CD8-positive, alpha-beta memory T cell (primary cell): Measurements from ENCODE around the gene MCTP2. TPM values are rescaled to one million over a fixed set of nuclear protein-coding genes. Genes with fewer than 3 reads are reported as not detected.
"Not testable (repeated sequence)": the region's sequence is repeated elsewhere in the genome, so short reads cannot be mapped to it uniquely, and the experiment has no call there.

Experiments used
- CTCF ChIA-PET: fragments of 350-600 bp; sonication (Branson Sonifier 250); formaldehyde crosslinking; loops from one replicate; lab custom pipeline; 2021; ENCODE audit warnings: antibody characterized with exemption; lab: Charles Lee
- POLR2A ChIA-PET: fragments of 350-600 bp; sonication (Branson Sonifier 250); formaldehyde crosslinking; loops from one replicate; lab custom pipeline; 2021; ENCODE audit warnings: antibody characterized with exemption; lab: Charles Lee
- DNase-seq, 5 donors: peaks; one replicate each; pipeline versions ENCODE4 v3.0.0 to v3.0.0-alpha.2; 2020 to 2022; ENCODE audit warnings: mixed read lengths in 1 of 5
- H3K27ac ChIP-seq: one replicate; pipeline ENCODE4 v1.7.0; 2013; ENCODE audit warnings: low read depth, mild to moderate bottlenecking, low read length, moderate library complexity
- H3K27me3 ChIP-seq: 2 replicates; pipeline ENCODE4 v1.7.0; 2013; ENCODE audit warnings: low read length, mild to moderate bottlenecking; ENCODE audit not compliant: insufficient read depth, poor library complexity, severe bottlenecking
- H3K36me3 ChIP-seq: 2 replicates; pipeline ENCODE4 v1.7.0; 2013; ENCODE audit warnings: mild to moderate bottlenecking, low read length, moderate library complexity; ENCODE audit not compliant: insufficient read depth
- H3K4me1 ChIP-seq: 2 replicates; pipeline ENCODE4 v1.7.0; 2013; ENCODE audit warnings: mild to moderate bottlenecking, low read length, moderate library complexity; ENCODE audit not compliant: insufficient read depth
- H3K4me3 ChIP-seq: 2 replicates; pipeline ENCODE4 v1.7.0; 2013; ENCODE audit warnings: mild to moderate bottlenecking, low read length
- H3K9me3 ChIP-seq: 2 replicates; pipeline ENCODE4 v1.7.0; 2013; ENCODE audit warnings: mild to moderate bottlenecking, low read length
- H3K27ac Mint-ChIP-seq, 8 donors: one replicate each; pipeline ENCODE4 v1.8.0; 2020 to 2021; ENCODE audit warnings: mixed read lengths in 8 of 8, mild to moderate bottlenecking in 6 of 8, inconsistent platforms in 3 of 8, moderate library complexity in 3 of 8
- H3K27me3 Mint-ChIP-seq, 2 donors: one replicate each; pipeline ENCODE4 v1.8.0; 2020 to 2021; ENCODE audit warnings: mixed read lengths in 2 of 2, mild to moderate bottlenecking in 1 of 2, moderate library complexity in 1 of 2
- H3K36me3 Mint-ChIP-seq, 3 donors: one replicate each; pipeline ENCODE4 v1.8.0; 2020 to 2021; ENCODE audit warnings: mixed read lengths in 3 of 3, inconsistent platforms in 1 of 3, mild to moderate bottlenecking in 1 of 3
- H3K4me1 Mint-ChIP-seq, 3 donors: one replicate each; pipeline ENCODE4 v1.8.0; 2020 to 2021; ENCODE audit warnings: mixed read lengths in 3 of 3, inconsistent platforms in 1 of 3, mild to moderate bottlenecking in 1 of 3
- H3K4me3 Mint-ChIP-seq, 7 donors: one replicate each; pipeline ENCODE4 v1.8.0; 2020 to 2021; ENCODE audit warnings: mixed read lengths in 7 of 7, mild to moderate bottlenecking in 6 of 7, moderate library complexity in 4 of 7, inconsistent platforms in 2 of 7
- H3K9me3 Mint-ChIP-seq, 5 donors: one replicate each; pipeline ENCODE4 v1.8.0; 2020 to 2022; ENCODE audit warnings: mixed read lengths in 5 of 5, mild to moderate bottlenecking in 3 of 5, moderate library complexity in 2 of 5, inconsistent platforms in 1 of 5
- polyA plus RNA-seq: library from polyadenylated mRNA; unstranded; fragments of 300-500 nt; fragmentation: Illumina TruSeq; gene quantifications from one replicate; pipeline ENCODE4 v1.2.3, GENCODE V29; 2021
- total RNA-seq, 2 experiments: library from RNA; stranded (reverse); gene quantifications; one replicate each; pipeline ENCODE4 v1.2.3, GENCODE V29; 2021

Gene MCTP2
- total and polyA plus RNA-seq, 3 experiments from 2014 or later, result 13.6 to 17.0 (median 16.5) TPM

- H3K27ac ChIP-seq, result no peak overlapping the region
- no peak overlapping the region for H3K4me3 ChIP-seq
- ChIA-PET CTCF (no interaction called here), POLR2A (no interaction called here)
- Mint-ChIP-seq H3K27me3 (peaks cover 0 to 3% of the 10 kb centered on the region in 2 donors), H3K9me3 (peaks cover 6 to 14% (median 11%) of the 10 kb centered on the region in 5 donors), H3K36me3 (peaks cover 36 to 73% (median 72%) of the 10 kb centered on the region in 3 donors), H3K4me1 (no peaks in the 10 kb centered on the region), H3K4me3 (no peak overlapping the region), H3K27ac (no peak overlapping the region)
- no peak for DNase-seq
- H3K36me3 ChIP-seq, result peaks cover 9% of the 10 kb centered on the region
- no peaks in the 10 kb centered on the region for H3K27me3 ChIP-seq
- H3K9me3 ChIP-seq, result no peaks in the 10 kb centered on the region
- no peaks in the 10 kb centered on the region for H3K4me1 ChIP-seq
Measured at GRCh38 chr15:94478763-94479162, 247.4 kb downstream of the MCTP2 start.

DNA sequence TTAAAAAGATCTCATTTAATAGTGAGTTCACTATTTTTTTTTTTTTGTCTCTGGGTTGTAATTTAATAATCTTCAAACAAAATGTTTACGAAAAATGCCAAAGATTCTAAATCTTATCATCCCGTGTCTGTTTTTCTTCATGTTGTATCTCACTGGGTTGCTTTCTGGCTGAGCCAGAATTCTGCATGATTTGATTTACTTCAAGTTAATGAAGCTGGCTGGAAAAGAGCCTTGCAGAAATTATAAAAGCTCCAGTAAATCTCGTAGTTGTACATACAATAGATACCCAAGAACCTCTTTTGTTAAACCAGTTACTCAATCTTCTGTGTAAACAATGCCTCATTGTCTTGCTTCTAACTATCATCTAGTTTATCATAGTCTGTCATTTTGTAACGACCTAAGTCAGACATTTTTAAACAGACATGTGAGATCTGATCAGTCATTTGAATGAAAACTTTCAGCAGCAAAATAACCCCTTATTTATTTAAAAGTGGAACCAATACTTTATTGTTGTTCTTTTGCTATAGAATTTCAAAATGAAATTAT is 249.0 kb downstream of the MCTP2 start:
- H3K4me3 Mint-ChIP-seq, result no peak overlapping the region
- peaks cover 33 to 67% (median 59%) of the 10 kb centered on the region in 3 donors for H3K36me3 Mint-ChIP-seq
- peaks cover 0 to 3% of the 10 kb centered on the region in 2 donors for H3K27me3 Mint-ChIP-seq
- CTCF ChIA-PET, result no interaction called here
- Histone ChIP-seq H3K9me3 (no peaks in the 10 kb centered on the region), H3K4me1 (no peaks in the 10 kb centered on the region), H3K36me3 (peaks cover 9% of the 10 kb centered on the region), H3K27me3 (no peaks in the 10 kb centered on the region), H3K4me3 (no peak overlapping the region), H3K27ac (no peak overlapping the region)
- POLR2A ChIA-PET, result no interaction called here
- peaks cover 6 to 19% (median 11%) of the 10 kb centered on the region in 5 donors for H3K9me3 Mint-ChIP-seq
- no peaks in the 10 kb centered on the region for H3K4me1 Mint-ChIP-seq
- no peak for DNase-seq
- no peak overlapping the region for H3K27ac Mint-ChIP-seq

- Mint-ChIP-seq H3K36me3 (peaks cover 13 to 28% (median 19%) of the 10 kb centered on the region in 3 donors), H3K27ac (no peak overlapping the region), H3K4me1 (no peaks in the 10 kb centered on the region), H3K4me3 (no peak overlapping the region), H3K27me3 (no peaks in the 10 kb centered on the region), H3K9me3 (peaks cover 6 to 32% (median 19%) of the 10 kb centered on the region in 5 donors)
- Histone ChIP-seq H3K27ac (no peak overlapping the region), H3K36me3 (no peaks in the 10 kb centered on the region), H3K27me3 (no peaks in the 10 kb centered on the region), H3K4me1 (no peaks in the 10 kb centered on the region), H3K4me3 (no peak overlapping the region), H3K9me3 (no peaks in the 10 kb centered on the region)
- ChIA-PET POLR2A (no interaction called here), CTCF (interaction anchor here (0.7 kb wide), 1 partner anchor 21 kb away, joined by 3 read pairs; no protein-coding TSS in a partner anchor)
- DNase-seq, result no peak
Measured at GRCh38 chr15:94485148-94485719, 253.9 kb downstream of the MCTP2 start.

GRCh38 chr15:94487635-94488034 is 256.3 kb downstream of the MCTP2 start:
- Histone ChIP-seq H3K36me3 (no peaks in the 10 kb centered on the region), H3K4me3 (no peak overlapping the region), H3K9me3 (no peaks in the 10 kb centered on the region), H3K27ac (no peak overlapping the region), H3K27me3 (no peaks in the 10 kb centered on the region), H3K4me1 (no peaks in the 10 kb centered on the region)
- Mint-ChIP-seq H3K9me3 (peaks cover under 1 to 31% (median 16%) of the 10 kb centered on the region in 5 donors), H3K27me3 (no peaks in the 10 kb centered on the region), H3K27ac (no peak overlapping the region), H3K4me3 (no peak overlapping the region), H3K4me1 (no peaks in the 10 kb centered on the region), H3K36me3 (peaks cover 2 to 6% (median 2%) of the 10 kb centered on the region in 3 donors)
- no peak for DNase-seq
- ChIA-PET POLR2A (no interaction called here), CTCF (no interaction called here)

DNA sequence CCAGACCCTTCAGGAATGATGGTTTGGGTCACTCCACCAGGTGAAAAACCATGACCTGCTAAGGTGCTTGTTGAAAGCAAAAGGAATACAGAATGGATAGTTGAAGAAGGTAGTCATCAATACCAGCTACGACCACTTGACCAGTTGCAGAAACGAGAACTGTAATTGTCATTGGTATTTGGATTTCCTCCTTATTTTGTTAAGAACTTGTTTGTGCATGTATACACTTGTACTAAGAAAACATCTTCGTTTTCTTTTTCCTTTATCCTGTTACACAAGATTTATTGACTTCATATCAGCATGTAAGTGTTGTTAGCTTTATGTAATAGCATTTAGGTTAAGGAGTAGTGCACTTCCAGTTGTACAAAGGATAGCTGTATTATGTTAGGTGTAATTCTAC is 261.8 kb downstream of the MCTP2 start:
- Histone ChIP-seq H3K9me3 (no peaks in the 10 kb centered on the region), H3K4me1 (no peaks in the 10 kb centered on the region), H3K36me3 (no peaks in the 10 kb centered on the region), H3K4me3 (no peak overlapping the region), H3K27ac (no peak overlapping the region), H3K27me3 (no peaks in the 10 kb centered on the region)
- Mint-ChIP-seq H3K27ac (no peak overlapping the region), H3K9me3 (peaks cover 0 to 18% (median 3%) of the 10 kb centered on the region in 5 donors), H3K4me3 (no peak overlapping the region), H3K4me1 (no peaks in the 10 kb centered on the region), H3K27me3 (peaks cover 0 to 4% of the 10 kb centered on the region in 2 donors), H3K36me3 (no peaks in the 10 kb centered on the region)
- no peak for DNase-seq
- ChIA-PET POLR2A (no interaction called here), CTCF (no interaction called here)

DNA sequence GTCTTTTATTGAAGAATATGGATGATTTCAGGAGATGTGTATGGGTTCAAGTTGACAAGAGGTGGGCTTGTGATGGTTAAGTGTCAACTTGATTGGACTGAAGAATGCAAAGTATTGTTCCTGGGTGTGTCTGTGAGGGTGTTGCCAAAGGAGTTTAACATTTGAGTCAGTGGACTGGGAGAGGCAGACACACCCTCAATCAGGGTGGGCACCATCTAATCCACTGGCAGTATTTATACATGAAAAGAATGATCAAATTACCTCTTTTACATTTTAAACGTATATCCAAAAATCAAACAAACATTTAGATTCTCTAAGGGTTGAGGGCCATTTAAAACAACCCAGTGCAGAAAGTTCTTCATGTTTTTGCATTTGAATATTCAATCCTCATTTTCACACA is 262.2 kb downstream of the MCTP2 start:
- H3K4me1 Mint-ChIP-seq, H3K4me1 ChIP-seq, H3K27me3 Mint-ChIP-seq, H3K9me3 ChIP-seq, POLR2A ChIA-PET, H3K27ac Mint-ChIP-seq, DNase-seq, H3K4me3 Mint-ChIP-seq, H3K4me3 ChIP-seq, CTCF ChIA-PET, H3K27ac ChIP-seq, H3K36me3 Mint-ChIP-seq, H3K36me3 ChIP-seq, H3K27me3 ChIP-seq: not testable (repeated sequence)
- peaks cover 0 to 18% (median 2%) of the 10 kb centered on the region in 5 donors for H3K9me3 Mint-ChIP-seq

DNA sequence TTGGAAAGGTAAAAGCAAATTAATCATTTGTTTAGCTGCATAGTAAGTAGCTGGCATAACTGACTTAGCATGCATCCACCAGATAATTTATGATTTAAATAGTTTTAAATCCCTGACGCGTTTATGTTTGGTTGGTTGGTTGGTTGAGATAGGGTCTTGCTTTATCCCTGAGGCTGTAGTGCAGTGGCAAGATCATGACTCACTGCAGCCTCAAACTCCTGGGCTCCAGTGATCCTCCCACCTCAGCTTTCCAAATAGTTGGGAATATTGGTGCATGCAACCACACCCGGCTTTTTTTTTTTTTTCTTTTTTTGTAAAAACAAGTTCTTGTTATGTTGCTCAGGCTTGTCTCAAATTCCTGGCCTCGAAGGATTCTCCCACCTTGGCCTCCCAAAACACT is 263.4 kb downstream of the MCTP2 start:
- Mint-ChIP-seq H3K4me3 (no peak overlapping the region), H3K4me1 (no peaks in the 10 kb centered on the region), H3K27ac (no peak overlapping the region), H3K9me3 (peaks cover 0 to 15% (median 2%) of the 10 kb centered on the region in 5 donors), H3K27me3 (peaks cover 0 to 4% of the 10 kb centered on the region in 2 donors), H3K36me3 (no peaks in the 10 kb centered on the region)
- H3K4me1 ChIP-seq, result no peaks in the 10 kb centered on the region
- no peaks in the 10 kb centered on the region for H3K36me3 ChIP-seq
- POLR2A ChIA-PET, result no interaction called here
- CTCF ChIA-PET, result no interaction called here
- H3K27ac ChIP-seq, result no peak overlapping the region
- H3K27me3 ChIP-seq, result no peaks in the 10 kb centered on the region
- no peaks in the 10 kb centered on the region for H3K9me3 ChIP-seq
- DNase-seq, result no peak
- H3K4me3 ChIP-seq, result no peak overlapping the region

GRCh38 chr15:94503293-94503692 is 271.9 kb downstream of the MCTP2 start:
- Mint-ChIP-seq H3K36me3 (no peaks in the 10 kb centered on the region), H3K9me3 (peaks cover 8 to 27% (median 17%) of the 10 kb centered on the region in 5 donors), H3K27me3 (peaks cover 5 to 18% of the 10 kb centered on the region in 2 donors), H3K4me1 (no peaks in the 10 kb centered on the region), H3K27ac (no peak overlapping the region), H3K4me3 (no peak overlapping the region)
- ChIA-PET CTCF (no interaction called here), POLR2A (no interaction called here)
- H3K36me3 ChIP-seq, result no peaks in the 10 kb centered on the region
- no peaks in the 10 kb centered on the region for H3K4me1 ChIP-seq
- no peak overlapping the region for H3K4me3 ChIP-seq
- no peak for DNase-seq
- peaks cover 11% of the 10 kb centered on the region for H3K27me3 ChIP-seq
- H3K27ac ChIP-seq, result no peak overlapping the region
- H3K9me3 ChIP-seq, result no peaks in the 10 kb centered on the region
